AG09309 (cell line): Measurements from ENCODE around the gene MINAR1.

ENCODE experiments used
- DNase-seq: peaks from one replicate; pipeline ENCODE4 v3.0.0-alpha.2; 2010; ENCODE audit warnings: low read depth
- H3K4me3 ChIP-seq: 2 replicates; pipeline ENCODE4 v1.5.1; 2011; ENCODE audit warnings: mild to moderate bottlenecking, low read depth, low read length, moderate library complexity; ENCODE audit not compliant: control insufficient read depth
- CTCF ChIP-seq: IDR thresholded peaks from 2 replicates; pipeline ENCODE4 v1.5.1; 2011; ENCODE audit warnings: mild to moderate bottlenecking, low read depth, low read length, inconsistent platforms; ENCODE audit not compliant: insufficient read depth, control insufficient read depth; ENCODE audit errors: missing control alignments

Gene MINAR1

GRCh38 chr15:79430901-79431635, 1.1 kb upstream of the MINAR1 start:
- peak overlapping the region; percentile 53 for H3K4me3 ChIP-seq
- DNase-seq, result no peak
- TF ChIP-seq CTCF, result no peak

- no peak for DNase-seq
These were observed 474 bp downstream of the MINAR1 start for GRCh38 chr15:79432345-79433275.

GRCh38 chr15:79433276-79433990, 1.3 kb downstream of the MINAR1 start:
- TF ChIP-seq CTCF, result no peak
- DNase-seq, result no peak
- H3K4me3 ChIP-seq, result no peak overlapping the region

More at GRCh38 chr15:79432345-79433275, 474 bp downstream of the MINAR1 start:
- no peak for TF ChIP-seq CTCF
- peak overlapping the region; percentile 53 for H3K4me3 ChIP-seq

- TF ChIP-seq CTCF, result no peak
- no peak overlapping the region for H3K4me3 ChIP-seq
- no peak for DNase-seq
These were observed 2.2 kb downstream of the MINAR1 start for GRCh38 chr15:79434361-79434760.

GRCh38 chr15:79436037-79436780, 4.1 kb downstream of the MINAR1 start:
- H3K4me3 ChIP-seq, result no peak overlapping the region
- no peak for DNase-seq
- TF ChIP-seq CTCF, result no peak
